Mesothelial cell of epicardium (in vitro differentiated cells): ENCODE measurements around the gene FXYD1. TPM values are rescaled to one million over a fixed set of nuclear protein-coding genes. Genes with fewer than 3 reads are reported as not detected.

ENCODE experiments used
- DNase-seq, 2 experiments: peaks; one replicate each; pipeline ENCODE4 v3.0.0; 2021; ENCODE audit warnings: low spot score in 2 of 2; ENCODE audit not compliant: unreplicated experiment in 2 of 2
- H3K27ac Mint-ChIP-seq: 2 replicates; pipeline ENCODE4 v1.8.0; 2021; ENCODE audit warnings: mixed read lengths
- H3K27me3 Mint-ChIP-seq: 2 replicates; pipeline ENCODE4 v1.8.0; 2021; ENCODE audit warnings: low read depth, mixed read lengths
- H3K36me3 Mint-ChIP-seq: 2 replicates; pipeline ENCODE4 v1.8.0; 2021; ENCODE audit warnings: mixed read lengths
- H3K4me1 Mint-ChIP-seq: 2 replicates; pipeline ENCODE4 v1.8.0; 2021; ENCODE audit warnings: mixed read lengths
- H3K4me3 Mint-ChIP-seq: 2 replicates; pipeline ENCODE4 v1.8.0; 2021; ENCODE audit warnings: mild to moderate bottlenecking, moderate library complexity, mixed read lengths
- H3K9me3 Mint-ChIP-seq: 2 replicates; pipeline ENCODE4 v1.8.0; 2021; ENCODE audit warnings: mixed read lengths
- CTCF ChIP-seq: fragments of 200-600 bp; sonication (generic); IDR thresholded peaks from one replicate; pipeline ENCODE4 v1.5.0; 2021; ENCODE audit warnings: antibody characterized with exemption; ENCODE audit not compliant: unreplicated experiment
- total RNA-seq: library from RNA; stranded (reverse); gene quantifications from 3 replicates; pipeline ENCODE4 v1.2.1, GENCODE V29; 2021

Gene FXYD1
- total RNA-seq, 1 donor from 2014 or later = 3.6 TPM

- Mint-ChIP-seq H3K27ac (no peak overlapping the region), H3K27me3 (no peaks in the 10 kb centered on the region), H3K4me3 (no peak overlapping the region), H3K36me3 (no peaks in the 10 kb centered on the region), H3K4me1 (peaks cover under 1% of the 10 kb centered on the region), H3K9me3 (no peaks in the 10 kb centered on the region)
- DNase-seq = no peak
- TF ChIP-seq CTCF = no peak
These were observed 33.0 kb upstream of the FXYD1 start for GRCh38 chr19:35105411-35106290.

GRCh38 chr19:35106291-35106583, 32.4 kb upstream of the FXYD1 start:
- H3K36me3 Mint-ChIP-seq = no peaks in the 10 kb centered on the region
- no peaks in the 10 kb centered on the region for H3K27me3 Mint-ChIP-seq
- no peaks in the 10 kb centered on the region for H3K9me3 Mint-ChIP-seq
- no peak for TF ChIP-seq CTCF
- no peak overlapping the region for H3K27ac Mint-ChIP-seq
- H3K4me1 Mint-ChIP-seq = peaks cover 2% of the 10 kb centered on the region
- H3K4me3 Mint-ChIP-seq = no peak overlapping the region
- DNase-seq = no peak

GRCh38 chr19:35106898-35107541, 31.6 kb upstream of the FXYD1 start:
- DNase-seq = no peak
- Mint-ChIP-seq H3K9me3 (no peaks in the 10 kb centered on the region), H3K27ac (no peak overlapping the region), H3K4me1 (peaks cover 2% of the 10 kb centered on the region), H3K36me3 (no peaks in the 10 kb centered on the region), H3K27me3 (no peaks in the 10 kb centered on the region), H3K4me3 (no peak overlapping the region)
- no peak for TF ChIP-seq CTCF

GRCh38 chr19:35107545-35107944, 31.1 kb upstream of the FXYD1 start:
- Mint-ChIP-seq H3K27ac (no peak overlapping the region), H3K9me3 (no peaks in the 10 kb centered on the region), H3K4me3 (no peak overlapping the region), H3K27me3 (no peaks in the 10 kb centered on the region), H3K4me1 (peaks cover 2% of the 10 kb centered on the region), H3K36me3 (no peaks in the 10 kb centered on the region)
- no peak for DNase-seq
- TF ChIP-seq CTCF = no peak

GRCh38 chr19:35108730-35109129, 29.9 kb upstream of the FXYD1 start:
- no peak overlapping the region for H3K27ac Mint-ChIP-seq
- H3K27me3 Mint-ChIP-seq = no peaks in the 10 kb centered on the region

More at GRCh38 chr19:35108730-35109129, 29.9 kb upstream of the FXYD1 start:
- Mint-ChIP-seq H3K9me3 (no peaks in the 10 kb centered on the region), H3K4me3 (no peak overlapping the region), H3K4me1 (peaks cover 2% of the 10 kb centered on the region), H3K36me3 (no peaks in the 10 kb centered on the region)
- DNase-seq = no peak
- TF ChIP-seq CTCF = no peak
